ENCODE data around the gene HKDC1. TPM values are rescaled to one million over a fixed set of nuclear protein-coding genes. Genes with fewer than 3 reads are reported as not detected.
A peak's percentile ranks its signal among the peaks of the same experiment; 100 is the strongest.
"Not testable (repeated sequence)": the region's sequence is repeated elsewhere in the genome, so short reads cannot be mapped to it uniquely, and the experiment has no call there.

Gene HKDC1, protein sequence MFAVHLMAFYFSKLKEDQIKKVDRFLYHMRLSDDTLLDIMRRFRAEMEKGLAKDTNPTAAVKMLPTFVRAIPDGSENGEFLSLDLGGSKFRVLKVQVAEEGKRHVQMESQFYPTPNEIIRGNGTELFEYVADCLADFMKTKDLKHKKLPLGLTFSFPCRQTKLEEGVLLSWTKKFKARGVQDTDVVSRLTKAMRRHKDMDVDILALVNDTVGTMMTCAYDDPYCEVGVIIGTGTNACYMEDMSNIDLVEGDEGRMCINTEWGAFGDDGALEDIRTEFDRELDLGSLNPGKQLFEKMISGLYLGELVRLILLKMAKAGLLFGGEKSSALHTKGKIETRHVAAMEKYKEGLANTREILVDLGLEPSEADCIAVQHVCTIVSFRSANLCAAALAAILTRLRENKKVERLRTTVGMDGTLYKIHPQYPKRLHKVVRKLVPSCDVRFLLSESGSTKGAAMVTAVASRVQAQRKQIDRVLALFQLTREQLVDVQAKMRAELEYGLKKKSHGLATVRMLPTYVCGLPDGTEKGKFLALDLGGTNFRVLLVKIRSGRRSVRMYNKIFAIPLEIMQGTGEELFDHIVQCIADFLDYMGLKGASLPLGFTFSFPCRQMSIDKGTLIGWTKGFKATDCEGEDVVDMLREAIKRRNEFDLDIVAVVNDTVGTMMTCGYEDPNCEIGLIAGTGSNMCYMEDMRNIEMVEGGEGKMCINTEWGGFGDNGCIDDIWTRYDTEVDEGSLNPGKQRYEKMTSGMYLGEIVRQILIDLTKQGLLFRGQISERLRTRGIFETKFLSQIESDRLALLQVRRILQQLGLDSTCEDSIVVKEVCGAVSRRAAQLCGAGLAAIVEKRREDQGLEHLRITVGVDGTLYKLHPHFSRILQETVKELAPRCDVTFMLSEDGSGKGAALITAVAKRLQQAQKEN
- not detected for total RNA-seq
- long read RNA-seq, result 0 reads

DNA sequence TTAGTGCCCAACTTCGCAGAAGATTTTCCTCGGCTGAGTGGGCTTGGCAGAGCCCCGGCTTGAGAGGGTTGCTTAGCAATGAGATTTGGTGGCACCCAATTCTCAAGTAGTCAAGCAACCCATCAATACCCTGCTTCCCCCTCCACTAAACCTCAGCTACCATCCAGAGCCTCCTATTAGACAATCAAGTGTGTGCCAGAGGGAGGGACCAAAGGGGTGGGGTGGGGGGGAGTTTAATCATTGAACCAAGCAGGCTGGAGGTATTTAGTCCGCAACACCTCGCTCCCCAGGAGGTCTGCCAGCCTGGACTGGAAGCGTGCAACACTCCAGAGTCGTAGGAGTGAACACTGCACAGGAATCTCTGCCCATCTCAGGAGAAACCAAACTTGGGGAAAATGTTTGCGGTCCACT lies at the start of gene HKDC1:
HKDC1 (plus strand) TSS at position 292 of the 411 bp plus-strand sequence; CDS start at position 396, 104 bp downstream.
- intact Hi-C loops (cut with DNase I), result no loop called here

DNA sequence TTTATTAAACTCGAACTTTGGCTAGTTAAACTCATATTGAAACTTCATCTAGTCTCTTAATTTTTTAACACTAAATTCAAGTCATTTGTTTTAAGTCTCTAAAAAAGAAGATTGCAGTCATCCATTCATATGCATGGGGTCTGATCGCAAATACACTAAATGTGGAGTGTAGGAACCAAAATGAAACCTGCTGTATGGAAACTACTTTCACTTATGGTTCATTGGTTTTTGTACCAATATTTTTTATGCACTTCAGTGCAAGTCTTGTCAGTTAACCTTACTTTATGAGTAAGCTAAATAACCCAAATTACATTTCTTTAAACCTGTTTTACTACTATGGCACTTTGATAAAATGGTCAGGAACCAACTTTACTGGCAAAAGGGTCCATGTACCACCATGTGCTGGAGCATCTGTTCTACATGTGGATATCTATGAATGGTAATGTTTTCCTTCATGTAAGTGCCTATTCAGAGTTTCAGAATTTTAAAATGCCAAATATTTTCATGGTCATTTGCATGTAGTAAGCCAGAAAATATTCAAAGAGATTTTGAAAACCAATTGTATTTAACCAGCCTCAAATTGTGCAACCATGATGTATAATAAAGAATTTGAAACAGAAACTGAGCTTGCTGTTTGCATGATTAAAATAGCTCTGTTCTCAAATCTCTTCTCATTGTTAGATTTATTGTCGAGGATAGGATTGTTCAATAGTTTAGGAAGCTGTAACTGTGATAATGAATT lies 47.7 kb upstream of the HKDC1 start:
- no peak for DNase-seq (ENCODE audit: low spot score)
- intact Hi-C loops (cut with DNase I), result no loop called here

More for the DNA sequence above, at the start of gene HKDC1:
- DNase-seq (ENCODE audit: low spot score), result no peak

DNA sequence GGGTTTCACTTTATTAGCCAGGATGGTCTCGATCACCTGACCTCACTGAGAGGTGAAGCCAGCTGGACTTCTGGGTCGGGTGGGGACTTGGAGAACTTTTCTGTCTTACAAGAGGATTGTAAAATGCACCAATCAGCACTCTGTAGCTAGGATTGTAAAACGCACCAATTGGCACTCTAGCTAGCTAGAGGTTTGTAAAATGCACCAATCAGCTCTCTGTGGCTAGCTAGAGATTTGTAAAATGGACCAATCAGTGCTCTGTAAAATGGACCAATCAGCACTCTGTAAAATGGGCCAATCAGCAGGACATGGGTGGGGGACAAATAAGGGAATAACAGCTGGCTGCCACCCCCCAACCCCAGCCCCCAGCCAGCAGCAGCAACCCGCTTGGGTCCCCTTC lies 44.8 kb upstream of the HKDC1 start:
- intact Hi-C loops (cut with DNase I), result loop anchor here (5.0 kb wide), 1 partner anchor 53 kb away; the partner anchor contains the start of gene VPS26A
- DNase-seq (ENCODE audit: low spot score), result not testable (repeated sequence)

DNA sequence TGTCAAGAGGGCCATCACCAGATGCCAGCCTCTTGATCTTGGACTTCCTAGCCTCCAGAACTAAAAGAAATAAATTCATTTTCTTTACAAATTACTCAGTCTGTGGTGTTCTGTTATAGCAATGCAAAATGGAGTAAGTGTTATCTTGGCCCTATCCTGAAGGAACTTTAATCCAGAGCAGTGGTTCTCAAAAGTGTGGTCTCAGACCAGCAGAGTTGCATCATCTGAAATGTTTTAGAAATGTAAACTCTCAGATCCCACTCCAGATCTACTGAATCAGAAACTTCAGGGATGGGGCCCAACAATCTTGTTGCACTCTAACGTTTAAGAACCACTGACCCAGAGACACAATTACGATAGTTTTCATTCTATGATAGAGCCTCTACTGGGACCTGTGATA lies 43.3 kb upstream of the HKDC1 start:
- intact Hi-C loops (cut with DNase I), result loop anchor here (5.0 kb wide), 1 partner anchor 55 kb away; the partner anchor contains the start of gene VPS26A
- no peak for DNase-seq (ENCODE audit: low spot score)

DNA sequence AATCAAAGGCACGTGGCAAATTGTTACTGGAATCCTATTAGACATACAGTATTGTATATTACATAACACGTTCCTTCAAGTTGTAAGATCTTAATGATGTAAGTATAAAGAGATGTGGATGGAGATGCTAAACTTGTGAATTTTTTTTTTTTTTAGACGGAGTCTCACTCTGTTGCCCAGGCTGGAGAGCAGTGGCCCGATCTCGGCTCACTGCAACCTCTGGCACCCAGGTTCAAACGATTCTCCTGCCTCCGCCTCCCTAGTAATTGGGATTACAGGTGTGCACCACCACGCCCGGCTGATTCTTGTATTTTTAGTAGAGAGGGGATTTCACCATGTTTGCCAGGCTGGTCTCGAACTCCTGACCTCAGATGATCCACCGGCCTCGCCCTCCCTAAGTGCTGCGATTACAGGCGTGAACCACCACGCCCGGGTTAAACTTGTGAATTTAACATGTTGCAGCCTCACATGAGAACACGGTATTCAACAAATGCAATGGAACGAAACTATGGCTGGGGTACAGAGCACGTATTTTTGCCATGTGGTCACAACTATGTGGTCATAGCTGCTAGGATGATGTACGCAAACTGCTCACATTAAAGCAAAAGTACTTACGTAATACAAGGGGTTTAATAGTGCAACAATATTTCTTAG lies 40.9 kb upstream of the HKDC1 start:
- intact Hi-C loops (cut with DNase I), result loop anchor here (5.0 kb wide), 1 partner anchor 57 kb away; the partner anchor contains the start of gene VPS26A
- no peak for DNase-seq (ENCODE audit: low spot score)

DNA sequence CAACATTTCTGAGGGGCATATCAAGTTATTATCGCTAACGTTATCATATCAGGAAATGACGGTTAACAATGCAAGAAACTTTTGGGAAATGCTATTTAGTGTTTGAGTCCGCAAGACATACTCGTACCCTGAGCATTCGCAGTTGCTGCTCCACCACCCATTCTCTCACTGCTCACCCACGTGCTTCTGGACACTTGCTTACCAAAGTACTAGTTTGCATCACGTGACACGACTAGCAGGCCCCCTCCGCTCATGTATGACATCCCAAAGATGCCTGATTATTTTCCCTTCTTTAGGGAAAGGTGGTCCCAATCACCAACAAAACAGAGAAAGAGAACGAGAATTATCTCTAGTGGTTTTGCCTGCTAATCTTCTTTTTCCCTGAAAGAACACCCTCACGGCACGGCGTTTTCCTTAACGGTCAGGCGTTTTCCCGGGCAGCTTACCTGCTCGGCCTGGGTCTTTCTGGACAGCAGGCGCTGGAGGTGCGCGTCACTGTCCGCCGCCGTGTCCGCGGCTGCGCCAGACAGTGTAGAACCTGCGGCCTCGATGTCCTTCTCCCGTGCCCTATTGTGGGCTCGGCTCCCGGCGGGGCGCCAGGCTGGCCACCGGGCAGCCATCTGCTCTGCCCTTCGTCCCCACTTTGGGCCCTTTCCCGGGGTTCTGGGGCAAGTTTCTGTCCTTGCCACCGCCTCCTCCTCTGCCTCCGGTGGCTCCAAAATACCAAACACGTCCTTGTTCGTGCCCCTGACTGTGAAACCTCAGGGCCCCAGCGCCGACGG lies 40.2 kb upstream of the HKDC1 start, which contains the start of gene SUPV3L1:
SUPV3L1 (plus strand) TSS at position 492 of the 782 bp plus-strand sequence; CDS start at position 550, 58 bp downstream.
- intact Hi-C loops (cut with DNase I), result loop anchor here (5.0 to 10.0 kb wide), 2 partner anchors 58 to 175 kb away; partner anchors contain the start of gene VPS26A
- DNase-seq (ENCODE audit: low spot score), result peak; percentile 95

DNA sequence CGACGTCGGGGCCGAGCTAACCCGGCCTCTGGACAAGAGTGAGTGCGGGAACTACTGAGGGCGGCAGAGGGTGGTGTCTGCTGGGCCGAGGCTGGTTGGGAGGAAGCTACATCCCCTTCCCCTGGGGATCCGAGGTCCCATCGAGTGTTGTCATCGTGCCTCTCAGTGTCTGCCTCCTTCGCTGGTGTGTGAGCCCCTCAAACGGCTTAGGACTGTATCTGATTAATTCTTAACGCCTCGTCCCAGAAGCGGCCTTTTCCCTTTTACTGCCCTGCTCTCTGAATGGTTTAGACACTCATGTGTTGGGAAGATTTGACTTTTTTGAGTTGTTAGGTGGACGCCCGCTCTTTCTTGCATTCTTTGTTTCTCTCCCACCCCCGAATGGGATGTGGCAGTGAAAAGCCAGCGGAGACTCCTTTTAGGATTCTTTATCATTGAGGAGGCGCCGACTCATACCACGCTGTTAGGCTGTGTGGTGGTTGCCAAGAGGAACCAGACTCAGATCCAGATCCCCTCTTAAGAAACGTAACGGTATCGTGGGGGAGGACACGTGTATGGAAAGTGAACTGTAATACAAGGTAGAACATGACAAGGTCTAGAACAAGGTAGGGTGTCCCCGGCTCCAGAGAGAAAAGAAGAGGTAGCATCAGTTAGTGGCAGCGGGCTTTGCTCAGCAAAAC lies 39.5 kb upstream of the HKDC1 start:
- intact Hi-C loops (cut with DNase I), result loop anchor here (10.0 kb wide), 1 partner anchor 176 kb away; no protein-coding TSS in a partner anchor
- no peak for DNase-seq (ENCODE audit: low spot score)

DNA sequence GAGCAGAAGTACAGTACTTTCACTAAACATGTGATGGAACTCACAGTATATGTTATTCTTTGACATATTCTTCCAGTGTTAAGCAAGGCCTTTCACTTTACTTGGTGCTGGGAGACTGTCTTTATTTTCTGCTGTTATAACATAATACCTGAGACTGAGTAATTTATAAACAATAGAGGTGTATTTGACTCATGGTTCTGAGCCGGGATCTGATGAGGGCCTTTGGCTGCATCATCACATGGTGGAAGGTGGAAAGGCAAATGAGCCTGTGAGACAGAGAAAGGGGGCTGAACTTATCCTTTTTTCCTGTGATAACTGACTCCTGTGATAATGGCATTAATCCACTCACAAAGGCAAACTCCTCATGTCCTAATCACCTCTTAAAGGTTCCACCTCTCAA lies 38.7 kb upstream of the HKDC1 start:
- no peak for DNase-seq (ENCODE audit: low spot score)
- intact Hi-C loops (cut with DNase I), result loop anchor here (10.0 kb wide), 1 partner anchor 177 kb away; no protein-coding TSS in a partner anchor

DNA sequence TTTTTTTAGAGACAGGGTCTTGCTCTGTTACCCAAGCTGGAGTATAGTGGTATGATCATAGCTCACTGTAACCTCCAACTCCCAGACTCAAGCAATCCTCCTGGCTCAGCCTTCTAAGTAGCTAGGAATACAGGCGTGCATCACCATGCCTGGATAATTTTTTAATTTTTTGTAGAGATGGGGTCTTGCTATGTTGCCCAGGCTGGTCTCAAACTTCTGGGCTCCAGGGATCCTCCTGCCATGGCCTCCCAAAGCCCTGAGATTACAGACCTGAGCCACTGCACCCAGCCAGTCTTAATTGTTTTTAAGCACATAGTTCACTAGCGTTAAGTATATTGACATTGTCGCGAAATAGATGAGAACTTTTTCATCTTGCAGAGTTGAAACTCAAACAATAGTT lies 38.1 kb upstream of the HKDC1 start:
- no peak for DNase-seq (ENCODE audit: low spot score)
- intact Hi-C loops (cut with DNase I), result loop anchor here (10.0 kb wide), 1 partner anchor 177 kb away; no protein-coding TSS in a partner anchor

DNA sequence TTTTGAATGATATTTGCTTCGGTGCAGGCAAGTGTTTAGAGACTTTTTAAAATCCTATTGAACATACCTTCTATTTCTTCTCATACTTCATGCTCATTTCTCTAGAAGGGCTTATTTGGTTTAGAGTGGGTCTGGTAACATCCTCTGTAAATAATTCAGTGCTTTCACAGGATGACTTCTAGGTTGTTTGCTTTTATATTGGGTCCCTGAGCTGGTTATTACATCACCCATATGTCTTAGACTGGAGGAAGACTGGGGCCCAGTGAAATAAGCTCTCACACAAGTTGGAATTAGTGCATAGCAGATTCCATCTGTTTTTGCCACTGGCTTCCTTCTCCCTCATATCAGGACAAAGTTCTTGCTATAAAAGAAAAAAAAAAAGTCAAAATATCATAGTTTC lies 33.6 kb upstream of the HKDC1 start:
- intact Hi-C loops (cut with DNase I), result loop anchor here (10.0 kb wide), 1 partner anchor 182 kb away; no protein-coding TSS in a partner anchor
- DNase-seq (ENCODE audit: low spot score), result no peak

DNA sequence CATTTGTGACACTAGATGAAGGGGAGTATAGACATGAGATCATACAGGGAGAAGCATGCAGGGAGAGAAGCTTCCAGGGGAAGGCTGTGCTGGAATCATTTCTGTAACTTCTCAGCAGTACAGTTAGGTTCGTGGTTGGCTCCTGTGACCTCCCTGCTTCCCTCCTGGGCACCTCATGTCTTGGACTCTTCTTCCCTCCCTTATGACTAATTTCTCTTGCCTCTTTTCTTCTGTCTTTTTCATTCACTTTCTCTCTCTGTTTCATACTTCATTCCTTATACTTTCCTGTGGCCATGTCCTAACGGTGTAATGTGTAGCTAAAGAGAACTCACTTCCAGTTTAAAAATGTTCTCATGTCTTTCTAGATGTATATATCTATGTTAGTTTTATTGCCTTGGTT lies 19.1 kb upstream of the HKDC1 start:
- intact Hi-C loops (cut with DNase I), result no loop called here
- no peak for DNase-seq (ENCODE audit: low spot score)

DNA sequence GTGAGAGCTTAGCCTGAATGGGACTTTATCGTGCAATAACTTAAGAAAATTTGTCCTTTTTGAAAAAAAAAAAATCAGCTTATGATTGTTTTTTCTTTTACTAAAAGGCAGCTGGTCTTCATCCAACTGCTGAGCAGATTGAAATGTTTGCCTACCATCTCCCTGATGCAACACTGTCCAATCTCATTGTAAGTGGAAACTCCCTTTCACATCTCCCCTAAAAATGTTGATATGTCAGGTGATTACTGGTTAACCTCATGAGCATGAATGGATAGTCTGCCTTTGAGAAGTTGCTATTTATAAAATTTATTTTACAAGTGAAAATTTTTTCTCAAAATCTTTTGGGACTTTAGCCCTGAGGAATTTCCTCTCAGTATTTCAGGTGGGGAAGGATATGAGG lies 17.8 kb upstream of the HKDC1 start:
- no peak for DNase-seq (ENCODE audit: low spot score)
- intact Hi-C loops (cut with DNase I), result no loop called here

DNA sequence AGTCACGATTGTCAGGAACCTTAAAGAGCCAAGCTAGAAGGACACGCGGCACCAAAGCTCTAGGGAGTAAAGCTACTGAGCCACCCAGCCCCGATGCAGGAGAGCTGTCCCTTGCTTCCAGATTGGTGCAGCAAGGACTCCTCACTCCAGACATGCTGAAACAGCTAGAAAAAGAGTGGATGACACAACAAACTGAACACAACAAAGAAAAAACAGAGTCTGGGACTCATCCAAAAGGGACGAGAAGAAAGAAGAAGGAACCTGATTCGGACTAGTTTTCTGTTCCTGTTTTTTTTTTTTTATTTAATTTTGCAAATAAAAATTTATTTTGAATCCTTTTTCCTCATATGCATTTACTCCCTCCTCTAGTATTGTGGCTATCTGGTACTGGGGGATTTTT lies 11.4 kb upstream of the HKDC1 start:
- DNase-seq (ENCODE audit: low spot score), result no peak
- intact Hi-C loops (cut with DNase I), result no loop called here

DNA sequence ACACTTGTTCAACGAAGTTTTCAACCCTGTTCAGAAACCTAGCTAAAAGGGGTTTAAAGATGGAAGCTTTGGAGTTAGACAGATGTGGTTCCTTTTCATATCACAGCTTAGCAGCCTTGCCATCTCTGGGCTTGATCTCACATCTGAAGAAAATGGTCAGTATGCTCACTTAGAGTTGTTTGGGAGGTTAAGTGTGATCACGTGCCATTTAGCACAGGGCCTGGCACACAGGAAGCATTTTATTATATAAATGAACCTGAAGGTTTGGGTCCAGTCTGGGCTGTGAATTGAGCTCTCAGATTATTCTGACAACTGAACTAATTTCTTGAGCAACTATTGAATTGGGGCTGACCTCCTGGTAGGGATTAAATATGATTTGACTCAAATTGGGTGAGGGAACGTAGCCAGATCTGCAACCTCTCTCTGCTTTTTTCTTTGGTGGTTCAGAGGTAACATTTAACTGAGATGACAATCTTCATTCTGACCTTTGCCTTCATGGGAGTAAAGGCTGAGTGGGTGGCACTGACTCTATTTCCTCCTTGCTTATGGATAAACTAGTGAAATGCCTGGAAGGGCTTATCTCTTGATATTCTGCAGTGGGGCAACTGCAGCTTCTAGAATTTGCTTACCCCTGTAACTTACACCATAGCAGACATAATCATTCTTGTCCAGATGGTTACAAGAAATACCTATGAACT lies 10.2 kb upstream of the HKDC1 start:
- intact Hi-C loops (cut with DNase I), result no loop called here
- no peak for DNase-seq (ENCODE audit: low spot score)

DNA sequence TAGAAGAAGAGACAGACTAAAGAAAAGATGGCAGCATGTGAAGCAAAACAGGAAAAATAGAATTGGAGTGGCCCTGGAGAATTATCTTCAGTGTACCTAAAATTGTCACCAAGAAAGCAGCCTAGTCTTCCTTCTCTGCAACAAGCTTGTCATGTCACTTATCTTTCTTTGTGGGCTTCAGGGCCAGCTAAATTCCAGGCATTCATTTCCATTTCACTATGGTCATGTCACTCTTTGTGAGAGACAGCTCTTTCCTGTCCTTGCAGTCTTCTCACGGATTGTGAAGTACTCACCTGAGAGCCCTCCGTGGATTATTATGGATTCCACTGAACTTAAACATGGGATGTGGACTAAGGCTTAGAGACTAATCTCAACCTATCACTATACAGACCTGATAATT lies 9.0 kb upstream of the HKDC1 start:
- intact Hi-C loops (cut with DNase I), result no loop called here
- no peak for DNase-seq (ENCODE audit: low spot score)

DNA sequence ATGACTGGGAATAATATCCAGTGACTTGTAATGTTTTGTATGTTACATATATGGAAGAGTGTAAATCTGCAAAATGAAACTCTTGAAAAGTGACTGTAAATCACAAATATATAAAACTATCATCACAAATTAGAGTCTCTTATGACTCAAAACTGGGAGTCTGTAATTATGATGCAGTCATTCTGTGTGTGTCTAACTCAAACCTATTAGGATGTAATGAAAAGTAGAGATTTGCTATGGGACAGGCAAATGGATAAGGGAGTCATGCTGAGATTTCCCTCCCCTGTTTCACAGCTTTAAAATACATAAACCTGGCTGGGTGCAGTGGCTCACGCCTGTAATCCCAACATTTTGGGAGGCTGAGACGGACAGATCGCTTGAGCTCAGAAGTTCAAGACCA lies 8.6 kb upstream of the HKDC1 start:
- intact Hi-C loops (cut with DNase I), result no loop called here
- DNase-seq (ENCODE audit: low spot score), result no peak
